ENCODE measurements around the gene HS6ST3.

GRCh38 chr13:96637039-96637438 lies 547.1 kb downstream of the HS6ST3 start:
- TF ChIP-seq, protein P1, sequence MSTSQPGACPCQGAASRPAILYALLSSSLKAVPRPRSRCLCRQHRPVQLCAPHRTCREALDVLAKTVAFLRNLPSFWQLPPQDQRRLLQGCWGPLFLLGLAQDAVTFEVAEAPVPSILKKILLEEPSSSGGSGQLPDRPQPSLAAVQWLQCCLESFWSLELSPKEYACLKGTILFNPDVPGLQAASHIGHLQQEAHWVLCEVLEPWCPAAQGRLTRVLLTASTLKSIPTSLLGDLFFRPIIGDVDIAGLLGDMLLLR (CRISPR knock-in tag; IDR thresholded peaks at IDR 0.05), result no peak
- TF ChIP-seq THYN1 (CRISPR knock-in tag; IDR thresholded peaks at IDR 0.05; ENCODE audit: borderline replicate concordance, low read depth), result no peak
- TF ChIP-seq, protein P2, sequence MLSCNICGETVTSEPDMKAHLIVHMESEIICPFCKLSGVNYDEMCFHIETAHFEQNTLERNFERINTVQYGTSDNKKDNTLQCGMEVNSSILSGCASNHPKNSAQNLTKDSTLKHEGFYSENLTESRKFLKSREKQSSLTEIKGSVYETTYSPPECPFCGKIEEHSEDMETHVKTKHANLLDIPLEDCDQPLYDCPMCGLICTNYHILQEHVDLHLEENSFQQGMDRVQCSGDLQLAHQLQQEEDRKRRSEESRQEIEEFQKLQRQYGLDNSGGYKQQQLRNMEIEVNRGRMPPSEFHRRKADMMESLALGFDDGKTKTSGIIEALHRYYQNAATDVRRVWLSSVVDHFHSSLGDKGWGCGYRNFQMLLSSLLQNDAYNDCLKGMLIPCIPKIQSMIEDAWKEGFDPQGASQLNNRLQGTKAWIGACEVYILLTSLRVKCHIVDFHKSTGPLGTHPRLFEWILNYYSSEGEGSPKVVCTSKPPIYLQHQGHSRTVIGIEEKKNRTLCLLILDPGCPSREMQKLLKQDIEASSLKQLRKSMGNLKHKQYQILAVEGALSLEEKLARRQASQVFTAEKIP (CRISPR knock-in tag; IDR thresholded peaks at IDR 0.05; ENCODE audit: borderline replicate concordance), result no peak
- TF ChIP-seq MAX (IDR thresholded peaks at IDR 0.05), result no peak
- TF ChIP-seq POLR2A (IDR thresholded peaks at IDR 0.05; ENCODE audit: insufficient read depth in 1 of 2, low read depth in 2 of 2, low read length in 2 of 2), result no peak
- TF ChIP-seq ISX (CRISPR knock-in tag; conservative IDR thresholded peaks at IDR 0.05), result no peak
- TF ChIP-seq ZNF274 (CRISPR knock-in tag; IDR thresholded peaks at IDR 0.05), result no peak
- no peak for TF ChIP-seq TAF15 (IDR thresholded peaks at IDR 0.05; ENCODE audit: low read depth, low read length, poor library complexity, severe bottlenecking)
- no peak for TF ChIP-seq CTCF (CRISPR knock-in tag; IDR thresholded peaks at IDR 0.05)
- no peak for TF ChIP-seq RFX5 (IDR thresholded peaks at IDR 0.05; ENCODE audit: low read depth, low read length)
